ENCODE measurements around the gene FAM120C. TPM values are rescaled to one million over a fixed set of nuclear protein-coding genes. Genes with fewer than 3 reads are reported as not detected.

Gene FAM120C
- total and polyA plus RNA-seq, 2 of the 4 experiments (the other 2 are of a cell fraction) = 3.4 to 3.6 TPM

- H3K18ac ChIP-seq (ENCODE audit: low read depth, low read length) = peak overlapping the region; percentile 20; the same call in 1 of the 2 replicates
- no peaks in the 10 kb centered on the region for H3K9me3 ChIP-seq (ENCODE audit: control insufficient read depth, insufficient read depth, low read length)
- no peaks in the 10 kb centered on the region for H3K27me3 ChIP-seq (ENCODE audit: control insufficient read depth, insufficient read depth, low read length)
- peak overlapping the region; percentile 92 for H4K5ac ChIP-seq (ENCODE audit: low read depth, low read length)
- H3K23ac ChIP-seq (ENCODE audit: low read depth, low read length) = peak overlapping the region; percentile 38
- intact Hi-C loops (cut with micrococcal nuclease) = loop anchor here (5.0 kb wide), 1 partner anchor 137 kb away; the partner anchor contains the start of gene FAM120C
- H2AFZ ChIP-seq (replicated peaks; ENCODE audit: low read length, poor library complexity) = peak overlapping the region; percentile 96
- BruUV-seq (replicated peaks) = no TSS peak
- H3K79me1 ChIP-seq (ENCODE audit: low read depth in 1 of 2, low read length in 2 of 2) = peaks cover 0 to 6% of the 10 kb centered on the region in 2 experiments; a peak in 1 of 4 replicates
- no peaks in the 10 kb centered on the region for H4K20me1 ChIP-seq (ENCODE audit: insufficient read depth, low read length)
- H4K8ac ChIP-seq (ENCODE audit: low read depth in 2 of 2, low read length in 2 of 2) = peak overlapping the region; percentile 67 to 94
- DNase-seq = no peak
- TF ChIP-seq RAD21 (IDR thresholded peaks at IDR 0.05; ENCODE audit: low read length) (no peak), MXI1 (IDR thresholded peaks at IDR 0.05; ENCODE audit: borderline replicate concordance, low read depth, low read length) (no peak), NFE2L2 (IDR thresholded peaks at IDR 0.05; ENCODE audit: low read depth, low read length) (no peak), RCOR1 (IDR thresholded peaks at IDR 0.05; ENCODE audit: insufficient replicate concordance, low read length) (no peak), SMC3 (IDR thresholded peaks at IDR 0.05; ENCODE audit: low read depth, low read length) (no peak), CEBPB (IDR thresholded peaks at IDR 0.05; ENCODE audit: low read depth, low read length) (no peak), CHD1 (IDR thresholded peaks at IDR 0.05; ENCODE audit: low read depth, low read length) (no peak), RFX5 (IDR thresholded peaks at IDR 0.05; ENCODE audit: low read depth, low read length) (no peak), MAFK (IDR thresholded peaks at IDR 0.05; ENCODE audit: low read depth, low read length) (no peak), BHLHE40 (IDR thresholded peaks at IDR 0.05; ENCODE audit: low read depth, low read length) (no peak), FOS (IDR thresholded peaks at IDR 0.05; ENCODE audit: low read depth, low read length) (no peak), POLR2A (IDR thresholded peaks at IDR 0.05; ENCODE audit: low read depth, low read length) (no peak), MAZ (IDR thresholded peaks at IDR 0.05; ENCODE audit: borderline replicate concordance, low read depth, low read length) (no peak)
- TF ChIP-seq, protein P1, sequence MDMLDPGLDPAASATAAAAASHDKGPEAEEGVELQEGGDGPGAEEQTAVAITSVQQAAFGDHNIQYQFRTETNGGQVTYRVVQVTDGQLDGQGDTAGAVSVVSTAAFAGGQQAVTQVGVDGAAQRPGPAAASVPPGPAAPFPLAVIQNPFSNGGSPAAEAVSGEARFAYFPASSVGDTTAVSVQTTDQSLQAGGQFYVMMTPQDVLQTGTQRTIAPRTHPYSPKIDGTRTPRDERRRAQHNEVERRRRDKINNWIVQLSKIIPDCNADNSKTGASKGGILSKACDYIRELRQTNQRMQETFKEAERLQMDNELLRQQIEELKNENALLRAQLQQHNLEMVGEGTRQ (IDR thresholded peaks at IDR 0.05; ENCODE audit: low read depth, low read length) = no peak
- TF ChIP-seq, protein P2, sequence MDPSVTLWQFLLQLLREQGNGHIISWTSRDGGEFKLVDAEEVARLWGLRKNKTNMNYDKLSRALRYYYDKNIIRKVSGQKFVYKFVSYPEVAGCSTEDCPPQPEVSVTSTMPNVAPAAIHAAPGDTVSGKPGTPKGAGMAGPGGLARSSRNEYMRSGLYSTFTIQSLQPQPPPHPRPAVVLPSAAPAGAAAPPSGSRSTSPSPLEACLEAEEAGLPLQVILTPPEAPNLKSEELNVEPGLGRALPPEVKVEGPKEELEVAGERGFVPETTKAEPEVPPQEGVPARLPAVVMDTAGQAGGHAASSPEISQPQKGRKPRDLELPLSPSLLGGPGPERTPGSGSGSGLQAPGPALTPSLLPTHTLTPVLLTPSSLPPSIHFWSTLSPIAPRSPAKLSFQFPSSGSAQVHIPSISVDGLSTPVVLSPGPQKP (IDR thresholded peaks at IDR 0.05; ENCODE audit: borderline replicate concordance, low read depth, low read length) = no peak
- TF ChIP-seq, protein P3, sequence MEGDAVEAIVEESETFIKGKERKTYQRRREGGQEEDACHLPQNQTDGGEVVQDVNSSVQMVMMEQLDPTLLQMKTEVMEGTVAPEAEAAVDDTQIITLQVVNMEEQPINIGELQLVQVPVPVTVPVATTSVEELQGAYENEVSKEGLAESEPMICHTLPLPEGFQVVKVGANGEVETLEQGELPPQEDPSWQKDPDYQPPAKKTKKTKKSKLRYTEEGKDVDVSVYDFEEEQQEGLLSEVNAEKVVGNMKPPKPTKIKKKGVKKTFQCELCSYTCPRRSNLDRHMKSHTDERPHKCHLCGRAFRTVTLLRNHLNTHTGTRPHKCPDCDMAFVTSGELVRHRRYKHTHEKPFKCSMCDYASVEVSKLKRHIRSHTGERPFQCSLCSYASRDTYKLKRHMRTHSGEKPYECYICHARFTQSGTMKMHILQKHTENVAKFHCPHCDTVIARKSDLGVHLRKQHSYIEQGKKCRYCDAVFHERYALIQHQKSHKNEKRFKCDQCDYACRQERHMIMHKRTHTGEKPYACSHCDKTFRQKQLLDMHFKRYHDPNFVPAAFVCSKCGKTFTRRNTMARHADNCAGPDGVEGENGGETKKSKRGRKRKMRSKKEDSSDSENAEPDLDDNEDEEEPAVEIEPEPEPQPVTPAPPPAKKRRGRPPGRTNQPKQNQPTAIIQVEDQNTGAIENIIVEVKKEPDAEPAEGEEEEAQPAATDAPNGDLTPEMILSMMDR (conservative IDR thresholded peaks at IDR 0.05; ENCODE audit: low read depth, low read length) = no peak
- H3K27ac ChIP-seq (ENCODE audit: insufficient read depth, low read length) = peak overlapping the region; percentile 88
- H3K4me1 ChIP-seq (ENCODE audit: control insufficient read depth, insufficient read depth, low read length) = no peaks in the 10 kb centered on the region; the same call in 1 of the 2 replicates
- ChIA-PET POLR2A (ENCODE audit: unreplicated experiment) (interaction anchor here (0.7 kb wide), 1 partner anchor 33 kb away, joined by 3 read pairs; no protein-coding TSS in a partner anchor), CTCF (no interaction called here)
- no peak for ATAC-seq (ENCODE audit: low read depth)
- peak overlapping the region; percentile 59 for H4K91ac ChIP-seq (ENCODE audit: insufficient read depth, low read depth, low read length)
- WGBS, 2 experiments (ENCODE audit: extremely low coverage in 2 of 2, insufficient read length in 1 of 2) = 20% methylated on average over 1 of the region's 10 CpGs; no CpG with 5 or more reads in 1 of the 2 experiments
- peaks cover 2% of the 10 kb centered on the region for H3K36me3 ChIP-seq (ENCODE audit: control insufficient read depth, insufficient read depth, low read length)
- peak overlapping the region; percentile 100 for H3K4me3 ChIP-seq (ENCODE audit: insufficient read depth, low read depth, low read length)
- H2AK5ac ChIP-seq (ENCODE audit: low read depth, low read length) = no peak overlapping the region
- 0 out of 2 replicates have a peak, but pooled peaks cover 4% of the 10 kb centered on the region for H3K9me1 ChIP-seq (ENCODE audit: insufficient read depth, low read length)
- H2BK15ac ChIP-seq (ENCODE audit: low read depth, low read length) = no peak overlapping the region
- peak overlapping the region; percentile 86 for H3K4me2 ChIP-seq (ENCODE audit: low read depth, low read length)
- dilution Hi-C loops (cut with HindIII; ENCODE audit: low sequenced_read_pairs, unreplicated experiment) = no loop called here
- peak overlapping the region; percentile 71 for H3K14ac ChIP-seq (replicated peaks; ENCODE audit: low read depth, low read length)
- peak overlapping the region; percentile 34; the same call in 1 of the 2 replicates for H2BK120ac ChIP-seq (ENCODE audit: low read depth, low read length)
- H2BK5ac ChIP-seq (ENCODE audit: low read depth, low read length, poor library complexity, severe bottlenecking) = peak overlapping the region; percentile 86
- H2AK9ac ChIP-seq (replicated peaks; ENCODE audit: low read depth, low read length, poor library complexity) = peak overlapping the region; percentile 87
- H3K56ac ChIP-seq (ENCODE audit: extremely low read depth, insufficient read depth, low read length) = peak overlapping the region; percentile 86
- in situ Hi-C loops (cut with MboI; ENCODE audit: low sequenced_read_pairs) = loop anchor here (25.0 kb wide), 1 partner anchor 392 kb away; the partner anchor contains the start of gene TSR2
- H3K9ac ChIP-seq (ENCODE audit: low read depth, low read length) = peak overlapping the region; percentile 80
- H3K4ac ChIP-seq (ENCODE audit: low read depth, low read length) = peak overlapping the region; percentile 88
- H2BK20ac ChIP-seq (ENCODE audit: low read depth, low read length) = no peak overlapping the region
These were observed 138.1 kb downstream of the FAM120C start for GRCh38 chrX:54044877-54045338.

Data from IMR-90 (cell line).